Trophoblast cell (in vitro differentiated cells and primary cell): ENCODE measurements around the gene KPNB1.

ENCODE experiments used
- DNase-seq, 2 donors: peaks; one replicate each; pipeline ENCODE4 v3.0.0-alpha.2; 2016
- H2AFZ ChIP-seq: 2 replicates; pipeline ENCODE4 v1.6.1; 2013; ENCODE audit warnings: low read length, moderate library complexity, mild to moderate bottlenecking; ENCODE audit not compliant: insufficient read depth, poor library complexity
- H2AK5ac ChIP-seq: 2 replicates; pipeline ENCODE4 v1.6.1; 2013; ENCODE audit warnings: mild to moderate bottlenecking, low read length
- H2BK120ac ChIP-seq: 2 replicates; pipeline ENCODE4 v1.6.1; 2013; ENCODE audit warnings: low read length, mild to moderate bottlenecking, moderate library complexity; ENCODE audit not compliant: insufficient read depth, poor library complexity
- H2BK12ac ChIP-seq: 2 replicates; pipeline ENCODE4 v1.6.1; 2013; ENCODE audit warnings: mild to moderate bottlenecking, low read length, moderate library complexity
- H2BK5ac ChIP-seq: 2 replicates; pipeline ENCODE4 v1.6.1; 2013; ENCODE audit warnings: low read length, low read depth, moderate library complexity, mild to moderate bottlenecking; ENCODE audit not compliant: poor library complexity
- H3K14ac ChIP-seq: 2 replicates; pipeline ENCODE4 v1.6.1; 2013; ENCODE audit warnings: mild to moderate bottlenecking, low read length
- H3K18ac ChIP-seq: 2 replicates; pipeline ENCODE4 v1.6.1; 2013; ENCODE audit warnings: mild to moderate bottlenecking, low read length
- H3K23ac ChIP-seq: 2 replicates; pipeline ENCODE4 v1.6.1; 2013; ENCODE audit warnings: low read length
- H3K27ac ChIP-seq: 2 replicates; pipeline ENCODE4 v1.5.1; 2013; ENCODE audit warnings: low read depth, mild to moderate bottlenecking, inconsistent platforms, low read length, moderate library complexity
- H3K27me3 ChIP-seq: 2 replicates; pipeline ENCODE4 v1.6.1; 2013; ENCODE audit warnings: inconsistent platforms, mild to moderate bottlenecking, low read length, moderate library complexity; ENCODE audit not compliant: insufficient read depth
- H3K36me3 ChIP-seq, 2 experiments: 1 replicate in 1 of 2; 2 replicates in 1 of 2; pipeline ENCODE4 v1.6.1; 2013; ENCODE audit warnings: low read length in 2 of 2, mild to moderate bottlenecking in 2 of 2, moderate library complexity in 1 of 2; ENCODE audit not compliant: insufficient read depth in 2 of 2, control insufficient read depth in 1 of 2
- H3K4ac ChIP-seq: 2 replicates; pipeline ENCODE4 v1.6.1; 2013; ENCODE audit warnings: low read depth, mild to moderate bottlenecking, low read length, moderate library complexity
- H3K4me1 ChIP-seq, 2 experiments: 1 replicate in 1 of 2; 2 replicates in 1 of 2; pipeline ENCODE4 v1.6.1; 2013; ENCODE audit warnings: low read length in 2 of 2, mild to moderate bottlenecking in 2 of 2, moderate library complexity in 1 of 2; ENCODE audit not compliant: insufficient read depth in 2 of 2, control insufficient read depth in 1 of 2
- H3K4me2 ChIP-seq: 2 replicates; pipeline ENCODE4 v1.6.1; 2013; ENCODE audit warnings: inconsistent platforms, mild to moderate bottlenecking, low read length, moderate library complexity
- H3K4me3 ChIP-seq: 2 replicates; pipeline ENCODE4 v1.5.1; 2013; ENCODE audit warnings: mild to moderate bottlenecking, low read depth, low read length, inconsistent platforms
- H3K79me1 ChIP-seq: one replicate; pipeline ENCODE4 v1.6.1; 2013; ENCODE audit warnings: low read length
- H3K79me2 ChIP-seq: 2 replicates; pipeline ENCODE4 v1.6.1; 2013; ENCODE audit warnings: low read length, mild to moderate bottlenecking; ENCODE audit not compliant: control insufficient read depth, insufficient read depth, poor library complexity
- H3K9ac ChIP-seq: 2 replicates; pipeline ENCODE4 v1.6.1; 2013; ENCODE audit warnings: mild to moderate bottlenecking, low read length
- H3K9me3 ChIP-seq: 2 replicates; pipeline ENCODE4 v1.6.1; 2013; ENCODE audit warnings: low read depth, mild to moderate bottlenecking, control low read depth, inconsistent platforms, low read length; ENCODE audit not compliant: insufficient read depth
- H4K12ac ChIP-seq: 2 replicates; pipeline ENCODE4 v1.6.1; 2013; ENCODE audit warnings: low read depth, mild to moderate bottlenecking, low read length, moderate library complexity
- H4K8ac ChIP-seq: 2 replicates; pipeline ENCODE4 v1.6.1; 2013; ENCODE audit warnings: low read depth, mild to moderate bottlenecking, low read length, moderate library complexity
- H4K91ac ChIP-seq: one replicate; pipeline ENCODE4 v1.6.1; 2013; ENCODE audit warnings: low read depth, mild to moderate bottlenecking, low read length, moderate library complexity
- WGBS: extraction: QIAGEN DNeasy Blood & Tissue Kit; methylation state at CpG from one replicate; pipeline ENCODE4 v1.1.7; 2013; ENCODE audit warnings: missing lambda C conversion rate; ENCODE audit not compliant: insufficient read length, insufficient coverage; ENCODE audit errors: extremely low coverage; 5-methylcytosine and 5-hydroxymethylcytosine counted together

The KPNB1 gene

GRCh38 chr17:47628014-47628566 lies 21.6 kb upstream of the KPNB1 start:
- H2AK5ac ChIP-seq = no peak overlapping the region
- H3K18ac ChIP-seq = no peak overlapping the region
- H3K4me1 ChIP-seq = no peaks in the 10 kb centered on the region
- H3K23ac ChIP-seq = no peak overlapping the region
- H3K36me3 ChIP-seq = peaks cover 8 to 10% of the 10 kb centered on the region in 2 experiments
- no peaks in the 10 kb centered on the region for H3K27me3 ChIP-seq
- no peaks in the 10 kb centered on the region for H3K9me3 ChIP-seq
- H2BK120ac ChIP-seq = no peak overlapping the region
- no peak overlapping the region for H3K27ac ChIP-seq
- H3K79me1 ChIP-seq = no peaks in the 10 kb centered on the region
- no CpG with 5 or more reads among the region's 8 CpGs for WGBS
- no peak overlapping the region for H3K4me2 ChIP-seq
- no peak overlapping the region for H2AFZ ChIP-seq
- H3K4me3 ChIP-seq = no peak overlapping the region
- H4K12ac ChIP-seq = no peak overlapping the region
- H3K4ac ChIP-seq = no peak overlapping the region
- H2BK12ac ChIP-seq = no peak overlapping the region
- no peak overlapping the region for H4K91ac ChIP-seq
- H3K9ac ChIP-seq = no peak overlapping the region
- no peak overlapping the region for H4K8ac ChIP-seq
- no peaks in the 10 kb centered on the region for H3K79me2 ChIP-seq
- DNase-seq = no peak
- H3K14ac ChIP-seq = no peak overlapping the region
- no peak overlapping the region for H2BK5ac ChIP-seq

- Histone ChIP-seq H3K4me3 (no peak overlapping the region), H3K27ac (no peak overlapping the region), H3K14ac (no peak overlapping the region), H2AFZ (no peak overlapping the region), H3K18ac (no peak overlapping the region), H3K4me1 (no peaks in the 10 kb centered on the region), H3K79me1 (no peaks in the 10 kb centered on the region), H2BK12ac (no peak overlapping the region), H2BK5ac (no peak overlapping the region), H3K9me3 (no peaks in the 10 kb centered on the region), H3K23ac (no peak overlapping the region), H2BK120ac (no peak overlapping the region), H3K27me3 (no peaks in the 10 kb centered on the region), H2AK5ac (no peak overlapping the region), H3K79me2 (no peaks in the 10 kb centered on the region), H4K91ac (no peak overlapping the region), H3K36me3 (no peaks in the 10 kb centered on the region), H3K9ac (no peak overlapping the region), H4K8ac (no peak overlapping the region), H3K4ac (no peak overlapping the region), H3K4me2 (no peak overlapping the region), H4K12ac (no peak overlapping the region)
- no CpG with 5 or more reads among the region's 5 CpGs for WGBS
- no peak for DNase-seq
Measured at GRCh38 chr17:47629826-47630225, 19.9 kb upstream of the KPNB1 start.

- no CpG with 5 or more reads among the region's 2 CpGs for WGBS
Measured at GRCh38 chr17:47630614-47631013, 19.1 kb upstream of the KPNB1 start.

GRCh38 chr17:47632991-47633390 lies 16.7 kb upstream of the KPNB1 start:
- Histone ChIP-seq H2AFZ (no peak overlapping the region), H3K27ac (no peak overlapping the region), H3K27me3 (no peaks in the 10 kb centered on the region), H2BK120ac (no peak overlapping the region), H4K8ac (no peak overlapping the region), H3K9me3 (no peaks in the 10 kb centered on the region), H3K14ac (no peak overlapping the region), H2AK5ac (no peak overlapping the region), H3K79me2 (no peaks in the 10 kb centered on the region), H3K9ac (no peak overlapping the region), H3K4me2 (no peak overlapping the region), H3K23ac (no peak overlapping the region), H3K79me1 (no peaks in the 10 kb centered on the region), H3K4me3 (no peak overlapping the region), H3K4ac (no peak overlapping the region), H2BK12ac (no peak overlapping the region), H3K36me3 (peaks cover 0 to 4% of the 10 kb centered on the region in 2 experiments), H4K91ac (no peak overlapping the region), H2BK5ac (no peak overlapping the region), H4K12ac (no peak overlapping the region), H3K4me1 (no peaks in the 10 kb centered on the region), H3K18ac (no peak overlapping the region)
- no CpG with 5 or more reads among the region's 3 CpGs for WGBS
- no peak for DNase-seq

More at GRCh38 chr17:47630614-47631013, 19.1 kb upstream of the KPNB1 start:
- Histone ChIP-seq H3K27me3 (no peaks in the 10 kb centered on the region), H3K79me2 (no peaks in the 10 kb centered on the region), H2AFZ (no peak overlapping the region), H3K4me1 (no peaks in the 10 kb centered on the region), H2BK12ac (no peak overlapping the region), H3K36me3 (no peaks in the 10 kb centered on the region), H3K18ac (no peak overlapping the region), H3K23ac (no peak overlapping the region), H3K4me2 (no peak overlapping the region), H3K9ac (no peak overlapping the region), H2BK5ac (no peak overlapping the region), H4K8ac (no peak overlapping the region), H3K4me3 (no peak overlapping the region), H3K27ac (no peak overlapping the region), H3K79me1 (no peaks in the 10 kb centered on the region), H3K4ac (no peak overlapping the region), H2AK5ac (no peak overlapping the region), H3K9me3 (no peaks in the 10 kb centered on the region), H4K12ac (no peak overlapping the region), H3K14ac (no peak overlapping the region), H4K91ac (no peak overlapping the region), H2BK120ac (no peak overlapping the region)
- DNase-seq = no peak
